GM06990 (cell line): ENCODE data around the gene SARM1.

Experiments used
- DNase-seq: peaks from one replicate; pipeline ENCODE4 v3.0.0-alpha.2; 2011; ENCODE audit not compliant: insufficient read length; ENCODE audit errors: extremely low read depth
- H3K27me3 ChIP-seq: replicated peaks from 2 replicates; pipeline ENCODE4 v1.6.0; 2011; ENCODE audit warnings: low read length; ENCODE audit not compliant: control insufficient read depth, insufficient read depth
- H3K36me3 ChIP-seq: 2 replicates; pipeline ENCODE4 v1.5.1; 2011; ENCODE audit warnings: low read length; ENCODE audit not compliant: control insufficient read depth, insufficient read depth
- H3K4me3 ChIP-seq: replicated peaks from 2 replicates; pipeline ENCODE4 v1.5.1; 2011; ENCODE audit warnings: low read depth, mild to moderate bottlenecking, control low read depth, low read length
- CTCF ChIP-seq: IDR thresholded peaks from 2 replicates; pipeline ENCODE4 v1.5.1; 2011; ENCODE audit warnings: low read length, control low read depth, mild to moderate bottlenecking, inconsistent platforms; ENCODE audit not compliant: insufficient read depth, poor library complexity, severe bottlenecking

SARM1 gene

DNA sequence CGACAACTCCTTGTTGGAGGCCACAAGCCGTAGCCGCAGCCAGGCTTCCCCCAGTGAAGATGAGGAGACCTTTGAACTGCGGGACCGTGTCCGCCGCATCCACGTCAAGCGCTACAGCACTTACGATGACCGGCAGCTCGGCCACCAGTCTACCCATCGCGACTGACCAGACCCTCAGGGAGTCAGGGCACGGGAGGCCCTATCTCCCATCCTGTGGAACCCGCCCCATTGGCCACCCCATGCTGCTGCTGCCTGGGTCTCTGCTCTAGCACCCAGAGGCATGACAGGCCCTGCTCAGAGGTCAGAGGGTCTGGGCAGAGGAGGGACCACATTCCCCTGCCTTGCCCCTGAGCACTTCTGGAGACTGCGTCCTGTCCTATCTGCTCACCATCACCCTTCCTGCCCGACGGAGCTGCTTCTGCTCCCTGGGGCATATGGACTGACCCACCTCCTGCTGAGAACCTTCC lies 27.0 kb upstream of the SARM1 start:
- DNase-seq: no peak
- Histone ChIP-seq H3K36me3 (peaks cover 54% of the 10 kb centered on the region), H3K27me3 (no peaks in the 10 kb centered on the region), H3K4me3 (no peak overlapping the region)
- TF ChIP-seq CTCF: no peak

GRCh38 chr17:28345419-28346198 lies 25.9 kb upstream of the SARM1 start:
- H3K4me3 ChIP-seq: no peak overlapping the region
- H3K36me3 ChIP-seq: peaks cover 49% of the 10 kb centered on the region
- no peak for TF ChIP-seq CTCF
- H3K27me3 ChIP-seq: no peaks in the 10 kb centered on the region
- no peak for DNase-seq

DNA sequence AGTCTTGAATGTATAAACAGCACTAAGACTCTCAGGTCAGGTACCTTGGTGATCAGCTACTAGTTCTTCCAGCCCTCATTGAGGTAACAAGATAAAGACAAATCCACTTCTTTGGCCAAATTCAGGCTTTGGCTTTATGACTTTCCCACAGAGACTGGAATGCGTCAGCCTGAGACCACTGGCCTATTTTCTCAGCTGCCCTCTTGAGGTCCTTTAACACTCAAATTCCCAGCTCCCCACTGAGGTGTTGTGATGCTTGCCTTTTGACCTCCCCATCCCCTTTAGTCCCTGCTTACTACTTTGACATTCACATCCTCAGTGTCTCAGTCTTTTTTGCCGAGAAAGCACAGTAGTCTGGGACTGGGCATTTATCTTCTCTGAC lies 25.3 kb upstream of the SARM1 start:
- H3K36me3 ChIP-seq: peaks cover 53% of the 10 kb centered on the region
- no peak for DNase-seq
- H3K27me3 ChIP-seq: no peaks in the 10 kb centered on the region
- no peak overlapping the region for H3K4me3 ChIP-seq
- no peak for TF ChIP-seq CTCF

DNA sequence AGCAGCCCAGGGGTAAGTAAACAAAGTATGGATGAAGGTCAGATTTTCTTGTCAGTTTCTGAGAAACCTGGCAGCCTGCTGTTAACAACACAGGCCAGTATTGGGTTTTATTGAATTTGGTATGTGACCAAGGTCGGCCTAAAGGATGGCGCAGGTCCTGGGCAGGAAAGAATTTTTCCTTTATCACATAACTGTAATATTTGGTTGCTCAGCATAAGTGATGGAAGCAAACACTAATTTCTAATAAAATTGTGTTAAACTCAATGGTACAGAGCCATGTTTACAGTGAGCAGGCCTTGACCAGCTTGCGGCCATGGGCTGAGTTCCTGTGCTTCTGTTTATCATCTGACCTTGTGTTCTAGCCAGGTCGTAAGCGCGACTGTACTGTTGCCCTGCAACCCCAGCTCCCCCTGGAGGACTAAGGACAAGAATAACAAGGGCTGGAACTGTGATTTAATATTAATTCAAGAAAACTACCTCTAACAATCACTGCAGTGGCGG lies 24.7 kb upstream of the SARM1 start:
- no peak for DNase-seq
- no peak for TF ChIP-seq CTCF
- no peak overlapping the region for H3K4me3 ChIP-seq

GRCh38 chr17:28347261-28347891 lies 24.1 kb upstream of the SARM1 start:
- TF ChIP-seq CTCF: no peak
- Histone ChIP-seq H3K4me3 (no peak overlapping the region), H3K27me3 (no peaks in the 10 kb centered on the region), H3K36me3 (peaks cover 48% of the 10 kb centered on the region)
- no peak for DNase-seq

More for the DNA sequence above, 24.7 kb upstream of the SARM1 start:
- Histone ChIP-seq H3K36me3 (peaks cover 51% of the 10 kb centered on the region), H3K27me3 (no peaks in the 10 kb centered on the region)
